NCI-H187 treated with DMSO at 0.1 percent for 48 hours (cell line): ENCODE data around the gene IMMP2L.
"Not testable (repeated sequence)": the region's sequence is repeated elsewhere in the genome, so short reads cannot be mapped to it uniquely, and the experiment has no call there.

Experiments used
- DNase-seq: peaks from one replicate; lab custom pipeline; 2025; lab: John Stamatoyannopoulos, UW

Gene IMMP2L

DNA sequence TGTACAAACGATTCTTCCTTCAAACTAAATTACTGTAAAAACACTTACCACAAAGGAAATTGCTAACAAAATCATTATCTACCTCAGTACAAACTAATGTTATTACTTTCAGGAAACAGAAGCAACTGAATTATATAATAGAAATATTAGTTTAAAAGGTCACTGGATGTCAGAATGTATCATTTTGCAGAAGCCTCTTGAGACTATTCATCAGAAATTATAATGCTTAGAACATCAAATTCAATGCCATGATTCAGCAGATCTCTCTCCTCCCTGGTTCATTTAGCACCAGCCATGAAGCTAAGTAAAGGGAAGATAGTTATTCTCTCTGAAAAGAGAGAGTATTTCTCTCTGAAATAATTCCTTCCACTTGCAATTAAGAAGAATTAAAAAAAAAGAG lies 223.3 kb downstream of the IMMP2L start:
- no peak for DNase-seq

DNA sequence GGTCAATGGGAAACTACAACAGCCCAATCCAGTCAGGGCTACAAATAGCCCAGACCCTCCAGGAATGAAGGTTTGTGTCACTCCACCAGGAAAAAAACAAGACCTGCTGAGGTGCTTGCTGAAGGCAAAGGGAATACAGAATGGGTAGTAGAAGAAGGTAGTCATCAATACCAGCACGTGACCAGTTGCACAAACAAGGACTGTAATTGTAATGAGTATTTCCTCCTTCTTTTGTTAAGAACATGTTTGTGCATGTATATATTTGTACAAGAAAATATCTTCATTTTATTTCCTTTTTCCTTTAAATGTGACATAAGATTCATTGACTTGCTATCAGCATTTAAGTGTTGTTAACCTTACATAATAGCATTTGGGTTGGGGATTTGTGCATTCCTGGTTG lies 229.3 kb downstream of the IMMP2L start:
- no peak for DNase-seq

- DNase-seq, result no peak
Measured at GRCh38 chr7:111330235-111330523, 232.1 kb downstream of the IMMP2L start.

- DNase-seq, result no peak
Measured at GRCh38 chr7:111329367-111330234, 232.7 kb downstream of the IMMP2L start.

- no peak for DNase-seq
Measured at GRCh38 chr7:111328487-111328886, 233.8 kb downstream of the IMMP2L start.

- no peak for DNase-seq
Measured at GRCh38 chr7:111324776-111325175, 237.5 kb downstream of the IMMP2L start.

- no peak for DNase-seq
Measured at GRCh38 chr7:111324228-111324627, 238.1 kb downstream of the IMMP2L start.

GRCh38 chr7:111323670-111324069 lies 238.6 kb downstream of the IMMP2L start:
- DNase-seq, result not testable (repeated sequence)

GRCh38 chr7:111320133-111320532 lies 242.2 kb downstream of the IMMP2L start:
- DNase-seq, result no peak

- DNase-seq, result no peak
Measured at GRCh38 chr7:111312966-111313365, 249.3 kb downstream of the IMMP2L start.

GRCh38 chr7:111308691-111309090 lies 253.6 kb downstream of the IMMP2L start:
- no peak for DNase-seq

- no peak for DNase-seq
Measured at GRCh38 chr7:111301891-111302290, 260.4 kb downstream of the IMMP2L start.

GRCh38 chr7:111294494-111294893 lies 267.8 kb downstream of the IMMP2L start:
- DNase-seq, result no peak

- no peak for DNase-seq
Measured at GRCh38 chr7:111292026-111292470, 270.2 kb downstream of the IMMP2L start.

DNA sequence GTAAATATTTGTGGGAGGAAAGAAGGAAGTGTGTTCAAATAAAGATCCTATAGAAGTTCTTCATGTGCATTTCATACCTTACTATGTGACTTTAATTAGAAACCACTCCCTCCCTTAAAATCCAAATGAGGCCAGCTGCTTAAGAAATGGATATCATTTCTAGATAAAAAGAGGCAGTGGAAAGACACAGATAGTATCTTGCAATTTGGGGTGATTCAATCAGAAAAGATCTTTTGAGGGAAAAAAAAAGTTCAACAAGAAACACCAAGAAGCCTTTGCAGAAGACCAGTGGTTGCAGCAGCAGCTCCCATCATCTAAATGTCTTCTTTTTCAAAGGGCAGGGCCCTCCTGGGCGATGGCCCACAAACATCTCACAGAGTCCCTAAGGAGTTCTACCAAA lies 271.3 kb downstream of the IMMP2L start:
- no peak for DNase-seq

GRCh38 chr7:111290419-111290818 lies 271.9 kb downstream of the IMMP2L start:
- no peak for DNase-seq

DNA sequence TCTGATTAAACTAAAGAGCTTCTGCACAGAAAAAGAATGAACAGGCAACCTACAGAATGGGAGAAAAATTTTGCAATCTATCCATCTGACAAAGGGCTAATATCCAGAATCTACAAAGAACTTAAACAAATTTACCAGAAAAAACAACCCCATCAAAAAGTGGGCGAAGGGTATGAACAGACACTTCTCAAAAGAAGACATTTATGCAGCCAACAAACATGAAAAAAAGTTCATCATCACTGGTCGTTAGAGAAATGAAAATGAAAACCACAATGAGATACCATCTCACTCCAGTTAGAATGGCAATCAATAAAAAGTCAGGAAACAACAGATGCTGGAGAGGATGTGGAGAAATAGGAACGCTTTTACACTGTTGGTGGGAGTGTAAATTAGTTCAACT lies 273.9 kb downstream of the IMMP2L start:
- not testable (repeated sequence) for DNase-seq

DNA sequence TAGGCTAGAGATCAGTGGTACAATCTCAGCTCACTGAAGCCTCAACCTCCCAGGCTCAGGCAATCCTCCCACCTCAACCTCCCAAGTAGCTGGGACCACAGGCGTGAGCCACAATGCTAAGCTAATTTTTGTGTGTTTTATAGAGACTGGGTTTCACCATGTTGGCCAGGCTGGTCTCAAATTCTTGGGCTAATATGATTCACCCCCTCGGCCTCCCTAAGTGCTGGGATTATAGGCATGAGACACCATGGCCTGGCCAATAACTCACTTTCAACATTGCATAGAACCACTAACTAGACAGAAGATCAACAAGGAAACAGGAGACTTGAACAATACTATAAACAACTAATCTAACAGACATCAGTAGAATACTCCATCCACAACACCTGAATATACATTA lies 279.7 kb downstream of the IMMP2L start:
- DNase-seq, result no peak

DNA sequence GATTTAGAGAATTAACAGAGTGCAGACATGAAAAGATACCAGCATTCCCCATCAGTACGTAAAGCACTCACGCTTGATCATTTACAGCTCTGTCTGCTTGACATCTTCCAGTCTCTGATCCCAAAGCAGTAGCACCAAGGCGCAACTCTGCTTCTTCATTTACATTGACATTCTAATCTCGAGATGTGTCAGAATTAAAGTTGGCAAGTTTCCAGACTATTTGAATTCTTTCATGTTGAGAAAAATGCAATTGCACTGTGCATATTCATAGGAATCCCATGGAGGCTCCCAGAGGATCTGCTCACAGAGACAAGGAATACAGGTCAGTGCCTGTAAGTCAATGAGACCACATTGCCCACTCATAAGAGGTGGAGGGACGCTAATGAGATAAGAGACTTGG lies 287.4 kb downstream of the IMMP2L start:
- no peak for DNase-seq

GRCh38 chr7:111272092-111272491 lies 290.2 kb downstream of the IMMP2L start:
- DNase-seq, result no peak

DNA sequence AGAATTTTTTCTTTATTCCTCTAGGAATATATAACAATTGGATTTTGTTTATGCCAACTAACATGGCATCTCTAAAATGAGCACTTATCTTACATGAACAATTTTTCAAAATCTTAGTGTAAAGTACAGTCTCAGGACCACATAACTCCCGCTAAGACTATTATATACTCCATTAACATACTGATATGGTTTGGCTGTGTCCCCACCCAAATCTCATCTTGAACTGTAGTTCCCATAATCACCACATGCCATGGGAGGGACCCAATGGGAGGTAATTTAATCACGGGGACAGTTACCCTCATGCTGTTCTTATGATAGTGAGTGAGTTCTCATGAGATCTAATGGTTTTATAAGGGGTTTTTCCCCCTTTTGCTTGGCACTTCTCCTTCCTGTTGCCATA lies 291.5 kb downstream of the IMMP2L start:
- not testable (repeated sequence) for DNase-seq

- DNase-seq, result no peak
Measured at GRCh38 chr7:111268941-111269340, 293.4 kb downstream of the IMMP2L start.

DNA sequence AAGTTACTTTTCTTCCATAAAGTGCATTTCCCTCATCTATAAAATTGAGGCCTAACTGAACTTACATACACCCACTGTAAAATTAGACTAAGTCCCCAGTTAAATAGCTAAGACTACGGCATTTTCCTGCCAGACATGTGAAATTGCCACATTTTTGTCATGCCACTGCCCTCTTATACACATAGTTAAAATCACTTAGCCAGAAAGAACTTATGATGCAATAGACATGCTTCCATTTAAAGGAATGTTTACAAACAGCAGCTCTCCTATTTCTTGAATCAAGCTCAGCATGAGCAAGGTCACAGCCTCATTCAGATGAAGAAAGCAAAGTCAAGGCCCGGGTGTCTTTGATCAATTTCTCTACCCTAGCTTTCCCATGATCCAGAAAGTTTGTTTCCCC lies 295.7 kb downstream of the IMMP2L start:
- no peak for DNase-seq

DNA sequence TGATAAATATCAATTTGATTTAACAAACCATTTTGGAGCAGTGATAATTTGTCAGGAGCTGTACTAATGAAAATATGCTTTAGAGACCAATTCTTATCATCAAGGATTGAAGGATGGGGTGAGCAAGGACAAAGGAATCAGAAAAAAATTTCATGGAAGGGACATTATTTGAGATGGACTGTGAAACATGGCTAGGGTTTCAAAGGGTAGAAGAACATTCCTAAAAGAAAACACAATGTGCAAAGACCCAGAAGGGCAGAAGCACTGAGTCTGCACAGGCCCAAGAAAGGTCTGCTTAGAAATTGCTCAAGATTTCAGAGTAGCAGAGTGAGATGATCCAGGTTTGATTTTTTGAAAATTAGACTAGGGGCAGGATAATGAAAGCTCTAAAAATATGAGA lies 296.9 kb downstream of the IMMP2L start:
- DNase-seq, result no peak
